ENCODE data around the gene ZBTB45. TPM values are rescaled to one million over a fixed set of nuclear protein-coding genes. Genes with fewer than 3 reads are reported as not detected.
A peak's percentile ranks its signal among the peaks of the same experiment; 100 is the strongest.

ZBTB45 gene
- total and polyA plus RNA-seq, 10 of the 15 experiments (the other 5 are each of a cell fraction or from before 2014, with no cell fraction given): 0.29 to 17.2 (median 4.2) TPM

GRCh38 chr19:58549664-58550361 is 30.2 kb upstream of the ZBTB45 start:
- H3K9ac ChIP-seq (ENCODE audit: control insufficient read depth, insufficient read depth, low read length): no peak overlapping the region
- H3K4me2 ChIP-seq (ENCODE audit: control insufficient read depth, insufficient read depth): no peak overlapping the region; the same call in 1 of the 2 replicates
- DNase-seq (ENCODE audit: low read depth, low spot score): no peak
- H3K27ac ChIP-seq (ENCODE audit: control insufficient read depth, insufficient read depth): no peak overlapping the region
- H4K20me1 ChIP-seq (ENCODE audit: control insufficient read depth, insufficient read depth): peaks cover 19% of the 10 kb centered on the region
- peaks cover 35 to 50% of the 10 kb centered on the region in 2 experiments; a peak in 3 of 4 replicates for H3K36me3 ChIP-seq (ENCODE audit: control insufficient read depth in 2 of 2, insufficient read depth in 2 of 2, low read length in 1 of 2)
- no peak overlapping the region for H3K4me3 ChIP-seq
- intact Hi-C loops (cut with micrococcal nuclease; ENCODE audit: unreplicated experiment): no loop called here
- no peak for FAIRE-seq
- no TSS peak for BruUV-seq (replicated peaks)
- TF ChIP-seq ZSCAN29 (IDR thresholded peaks at IDR 0.05): no peak
- peak; percentile 55 for TF ChIP-seq POLR2A (IDR thresholded peaks at IDR 0.05; ENCODE audit: low read depth, low read length)
- peak; percentile 48; the same call in 1 of the 2 replicates for TF ChIP-seq POLR2AphosphoS2 (IDR thresholded peaks at IDR 0.05; ENCODE audit: low read depth, low read length)
- no peak for TF ChIP-seq RB1 (IDR thresholded peaks at IDR 0.05; ENCODE audit: borderline replicate concordance)
- no peaks in the 10 kb centered on the region for H3K27me3 ChIP-seq (replicated peaks in 1 of 2; ENCODE audit: control insufficient read depth in 2 of 2, insufficient read depth in 2 of 2, low read length in 1 of 2)
- ATAC-seq: no peak
- CTCF ChIA-PET: no interaction called here
- POLR2A ChIA-PET: no interaction called here
- peaks cover 47% of the 10 kb centered on the region for H3K79me2 ChIP-seq (ENCODE audit: control insufficient read depth, insufficient read depth, low read length)
- in situ Hi-C loops (cut with MboI): no loop called here
- SMC1A ChIA-PET (ENCODE audit: uncharacterized antibody, unreplicated experiment): interaction anchor here (0.5 kb wide), 1 partner anchor 531 kb away, joined by 3 read pairs; no protein-coding TSS in a partner anchor
- no peaks in the 10 kb centered on the region for H3K9me3 ChIP-seq (replicated peaks; ENCODE audit: control insufficient read depth, insufficient read depth, low read length)
- WGBS (ENCODE audit: insufficient coverage, insufficient replicate concordance, low lambda C conversion rate, missing lambda C conversion rate): 77% methylated on average over 11 of the region's 11 CpGs
- H2AFZ ChIP-seq (ENCODE audit: control insufficient read depth, low read depth, low read length): no peak overlapping the region
- RAD21 ChIA-PET (ENCODE audit: unreplicated experiment): no interaction called here
- peaks cover 19% of the 10 kb centered on the region for H3K4me1 ChIP-seq (ENCODE audit: control insufficient read depth, insufficient read depth, low read length)

- in situ Hi-C loops (cut with MboI): no loop called here
- no peak overlapping the region; the same call in 1 of the 2 replicates for H3K4me2 ChIP-seq (ENCODE audit: control insufficient read depth, insufficient read depth)
- 88% methylated on average over 18 of the region's 20 CpGs for WGBS (ENCODE audit: insufficient coverage, insufficient replicate concordance, low lambda C conversion rate, missing lambda C conversion rate)
- ChIA-PET POLR2A (no interaction called here), SMC1A (ENCODE audit: uncharacterized antibody, unreplicated experiment) (interaction anchor here (0.5 kb wide), 1 partner anchor 530 kb away, joined by 3 read pairs; no protein-coding TSS in a partner anchor), RAD21 (ENCODE audit: unreplicated experiment) (no interaction called here), CTCF (no interaction called here)
- no peaks in the 10 kb centered on the region for H3K27me3 ChIP-seq (replicated peaks in 1 of 2; ENCODE audit: control insufficient read depth in 2 of 2, insufficient read depth in 2 of 2, low read length in 1 of 2)
- H2AFZ ChIP-seq (ENCODE audit: control insufficient read depth, low read depth, low read length): no peak overlapping the region
- H3K79me2 ChIP-seq (ENCODE audit: control insufficient read depth, insufficient read depth, low read length): peaks cover 43% of the 10 kb centered on the region
- H3K27ac ChIP-seq (ENCODE audit: control insufficient read depth, insufficient read depth): no peak overlapping the region
- no TSS peak for BruUV-seq (replicated peaks)
- no peak for DNase-seq (ENCODE audit: low read depth, low spot score)
- peaks cover 35 to 50% of the 10 kb centered on the region in 2 experiments; a peak in 3 of 4 replicates for H3K36me3 ChIP-seq (ENCODE audit: control insufficient read depth in 2 of 2, insufficient read depth in 2 of 2, low read length in 1 of 2)
- ATAC-seq: no peak
- H3K9ac ChIP-seq (ENCODE audit: control insufficient read depth, insufficient read depth, low read length): no peak overlapping the region
- FAIRE-seq: no peak
- H3K4me1 ChIP-seq (ENCODE audit: control insufficient read depth, insufficient read depth, low read length): peaks cover 15% of the 10 kb centered on the region
- peaks cover 19% of the 10 kb centered on the region for H4K20me1 ChIP-seq (ENCODE audit: control insufficient read depth, insufficient read depth)
- H3K9me3 ChIP-seq (replicated peaks; ENCODE audit: control insufficient read depth, insufficient read depth, low read length): no peaks in the 10 kb centered on the region
- no peak overlapping the region for H3K4me3 ChIP-seq
- intact Hi-C loops (cut with micrococcal nuclease; ENCODE audit: unreplicated experiment): no loop called here
- TF ChIP-seq CREM (IDR thresholded peaks at IDR 0.05; ENCODE audit: low read depth) (no peak), TCF7 (IDR thresholded peaks at IDR 0.05; ENCODE audit: borderline replicate concordance) (no peak), YBX1 (IDR thresholded peaks at IDR 0.05) (no peak), WRNIP1 (IDR thresholded peaks at IDR 0.05; ENCODE audit: borderline replicate concordance, low read depth, low read length) (no peak), ZNF24 (IDR thresholded peaks at IDR 0.05) (no peak), NR2F1 (conservative IDR thresholded peaks at IDR 0.05) (no peak), CBFB (IDR thresholded peaks at IDR 0.05; ENCODE audit: low read depth) (no peak), ELK1 (IDR thresholded peaks at IDR 0.05; ENCODE audit: low read depth, low read length) (no peak), TBL1XR1 (IDR thresholded peaks at IDR 0.05; ENCODE audit: low read depth, low read length) (no peak), ESRRA (IDR thresholded peaks at IDR 0.05; ENCODE audit: low read length) (no peak), MTA3 (IDR thresholded peaks at IDR 0.05; ENCODE audit: borderline replicate concordance, low read length) (no peak), NBN (IDR thresholded peaks at IDR 0.05) (no peak), E2F4 (IDR thresholded peaks at IDR 0.05; ENCODE audit: low read depth, low read length) (no peak)
These were observed 29.5 kb upstream of the ZBTB45 start for GRCh38 chr19:58548859-58549663.

All from GM12878 (cell line).